ENCODE data around the gene CCDC68. TPM values are rescaled to one million over a fixed set of nuclear protein-coding genes. Genes with fewer than 3 reads are reported as not detected.

Gene CCDC68
- total RNA-seq, 4 donors from 2014 or later: 72.6 to 99.7 (median 84.7) TPM

- H3K36me3 ChIP-seq: no peaks in the 10 kb centered on the region
- H3K27me3 ChIP-seq: no peaks in the 10 kb centered on the region
- DNase-seq: no peak
- H3K9me3 ChIP-seq: no peaks in the 10 kb centered on the region
- no peak for TF ChIP-seq CTCF (IDR thresholded peaks at IDR 0.05)
- no peak for TF ChIP-seq POLR2A (IDR thresholded peaks at IDR 0.05)
- H3K4me3 ChIP-seq: no peak overlapping the region
- H3K4me1 ChIP-seq: no peaks in the 10 kb centered on the region
- no peak overlapping the region for H3K27ac ChIP-seq
These were observed 48.9 kb downstream of the CCDC68 start for GRCh38 chr18:54910161-54910919.

DNA sequence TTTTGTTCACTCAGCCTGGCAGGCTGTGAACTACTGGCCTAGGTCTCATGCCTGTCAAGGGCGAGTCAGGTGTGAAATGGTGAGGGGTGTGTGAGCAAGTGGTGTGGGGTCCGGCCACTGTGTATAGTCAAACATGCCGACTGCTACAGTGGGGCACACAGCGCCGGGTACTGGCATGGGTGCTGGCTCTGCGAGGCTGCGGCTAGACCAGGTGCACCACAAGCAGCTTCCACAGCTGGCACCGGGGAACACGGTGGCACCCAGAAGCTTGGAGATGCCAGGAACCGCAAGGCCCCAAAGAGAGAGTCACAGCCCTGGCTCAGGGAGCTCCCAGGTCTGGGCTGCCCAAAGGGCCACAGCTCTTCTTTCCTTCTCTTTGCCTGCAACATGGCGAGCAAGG lies 49.7 kb downstream of the CCDC68 start:
- Histone ChIP-seq H3K27ac (no peak overlapping the region), H3K4me1 (no peaks in the 10 kb centered on the region), H3K27me3 (no peaks in the 10 kb centered on the region), H3K36me3 (no peaks in the 10 kb centered on the region), H3K4me3 (no peak overlapping the region), H3K9me3 (no peaks in the 10 kb centered on the region)
- no peak for DNase-seq
- no peak for TF ChIP-seq CTCF (IDR thresholded peaks at IDR 0.05)
- no peak for TF ChIP-seq POLR2A (IDR thresholded peaks at IDR 0.05)

- DNase-seq: no peak
These were observed 52.7 kb downstream of the CCDC68 start for GRCh38 chr18:54906331-54907185.

GRCh38 chr18:54905629-54906028 lies 53.6 kb downstream of the CCDC68 start:
- no peaks in the 10 kb centered on the region for H3K27me3 ChIP-seq
- DNase-seq: no peak
- H3K9me3 ChIP-seq: no peaks in the 10 kb centered on the region
- no peaks in the 10 kb centered on the region for H3K4me1 ChIP-seq
- TF ChIP-seq CTCF (IDR thresholded peaks at IDR 0.05) (no peak), POLR2A (IDR thresholded peaks at IDR 0.05) (no peak)
- no peak overlapping the region for H3K27ac ChIP-seq
- no peaks in the 10 kb centered on the region for H3K36me3 ChIP-seq
- no peak overlapping the region for H3K4me3 ChIP-seq

More at GRCh38 chr18:54906331-54907185, 52.7 kb downstream of the CCDC68 start:
- Histone ChIP-seq H3K27me3 (no peaks in the 10 kb centered on the region), H3K27ac (no peak overlapping the region), H3K36me3 (no peaks in the 10 kb centered on the region), H3K4me1 (no peaks in the 10 kb centered on the region), H3K9me3 (no peaks in the 10 kb centered on the region), H3K4me3 (no peak overlapping the region)
- no peak for TF ChIP-seq CTCF (IDR thresholded peaks at IDR 0.05)
- TF ChIP-seq POLR2A (IDR thresholded peaks at IDR 0.05): no peak

GRCh38 chr18:54904581-54904980 lies 54.7 kb downstream of the CCDC68 start:
- no peaks in the 10 kb centered on the region for H3K9me3 ChIP-seq
- no peak overlapping the region for H3K27ac ChIP-seq
- TF ChIP-seq CTCF (IDR thresholded peaks at IDR 0.05): no peak
- TF ChIP-seq POLR2A (IDR thresholded peaks at IDR 0.05): no peak
- no peaks in the 10 kb centered on the region for H3K27me3 ChIP-seq
- H3K4me3 ChIP-seq: no peak overlapping the region
- no peaks in the 10 kb centered on the region for H3K4me1 ChIP-seq
- no peaks in the 10 kb centered on the region for H3K36me3 ChIP-seq
- no peak for DNase-seq

Measured in Peyer's patch (tissue), 4 donors.